Fibroblast of lung (primary cell): ENCODE measurements around the gene FOXP2.

Experiments used
- EZH2 ChIP-seq: IDR thresholded peaks from 2 replicates; pipeline ENCODE4 v1.5.1; 2012; ENCODE audit warnings: low read length, control low read depth, mild to moderate bottlenecking; ENCODE audit errors: missing control alignments
- TF ChIP-seq, protein P1 (sequence below), 2 donors: IDR thresholded peaks in 1 of 2; conservative IDR thresholded peaks in 1 of 2; 1 replicate in 1 of 2; 2 replicates in 1 of 2; pipeline ENCODE4 v1.5.1; 2011 to 2012; ENCODE audit warnings: low read length in 2 of 2, control low read depth in 1 of 2, inconsistent platforms in 1 of 2, low read depth in 1 of 2, mild to moderate bottlenecking in 1 of 2

GRCh38 chr7:114649689-114650088 lies 235.1 kb downstream of the FOXP2 start:
- TF ChIP-seq, protein P1, sequence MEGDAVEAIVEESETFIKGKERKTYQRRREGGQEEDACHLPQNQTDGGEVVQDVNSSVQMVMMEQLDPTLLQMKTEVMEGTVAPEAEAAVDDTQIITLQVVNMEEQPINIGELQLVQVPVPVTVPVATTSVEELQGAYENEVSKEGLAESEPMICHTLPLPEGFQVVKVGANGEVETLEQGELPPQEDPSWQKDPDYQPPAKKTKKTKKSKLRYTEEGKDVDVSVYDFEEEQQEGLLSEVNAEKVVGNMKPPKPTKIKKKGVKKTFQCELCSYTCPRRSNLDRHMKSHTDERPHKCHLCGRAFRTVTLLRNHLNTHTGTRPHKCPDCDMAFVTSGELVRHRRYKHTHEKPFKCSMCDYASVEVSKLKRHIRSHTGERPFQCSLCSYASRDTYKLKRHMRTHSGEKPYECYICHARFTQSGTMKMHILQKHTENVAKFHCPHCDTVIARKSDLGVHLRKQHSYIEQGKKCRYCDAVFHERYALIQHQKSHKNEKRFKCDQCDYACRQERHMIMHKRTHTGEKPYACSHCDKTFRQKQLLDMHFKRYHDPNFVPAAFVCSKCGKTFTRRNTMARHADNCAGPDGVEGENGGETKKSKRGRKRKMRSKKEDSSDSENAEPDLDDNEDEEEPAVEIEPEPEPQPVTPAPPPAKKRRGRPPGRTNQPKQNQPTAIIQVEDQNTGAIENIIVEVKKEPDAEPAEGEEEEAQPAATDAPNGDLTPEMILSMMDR (conservative IDR thresholded peaks at IDR 0.05 in 1 of 2, IDR thresholded peaks at IDR 0.05 in 1 of 2; ENCODE audit: low read depth in 1 of 2, low read length in 2 of 2): no peak
- TF ChIP-seq EZH2: no peak
